PC-9 (cell line): Measurements from ENCODE around the gene ACTL8.

ENCODE experiments used
- EZH2 ChIP-seq: fragments of 200-600 bp; sonication (generic); IDR thresholded peaks from 2 replicates; pipeline ENCODE4 v1.8.0; 2017; ENCODE audit warnings: antibody characterized with exemption, low read depth
- TF ChIP-seq, protein P1 (sequence below): fragments of 200-600 bp; sonication (generic); conservative IDR thresholded peaks from 2 replicates; pipeline ENCODE4 v1.6.1; 2017; ENCODE audit warnings: mixed run types, antibody characterized with exemption, mild to moderate bottlenecking, moderate library complexity

DNA sequence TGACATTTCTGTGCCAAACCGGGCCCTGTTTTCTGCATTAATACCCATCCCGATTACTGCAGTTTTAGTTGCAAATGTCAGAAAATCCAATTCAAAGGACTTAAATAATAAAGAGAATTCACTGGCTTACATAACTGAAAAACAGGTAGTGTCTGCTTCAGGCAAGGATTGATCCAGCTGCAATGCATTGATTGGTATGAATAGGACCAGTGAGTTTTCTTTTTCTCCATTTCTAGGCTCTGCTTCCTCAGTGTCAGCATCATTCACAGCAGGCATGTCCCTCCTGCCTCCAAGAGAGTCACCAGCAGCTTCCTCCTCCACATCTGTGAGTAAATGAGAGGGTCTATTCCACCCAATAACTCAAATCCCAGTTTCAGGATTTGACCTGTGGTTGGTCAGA is 33.7 kb upstream of the ACTL8 start:
- TF ChIP-seq, protein P1, sequence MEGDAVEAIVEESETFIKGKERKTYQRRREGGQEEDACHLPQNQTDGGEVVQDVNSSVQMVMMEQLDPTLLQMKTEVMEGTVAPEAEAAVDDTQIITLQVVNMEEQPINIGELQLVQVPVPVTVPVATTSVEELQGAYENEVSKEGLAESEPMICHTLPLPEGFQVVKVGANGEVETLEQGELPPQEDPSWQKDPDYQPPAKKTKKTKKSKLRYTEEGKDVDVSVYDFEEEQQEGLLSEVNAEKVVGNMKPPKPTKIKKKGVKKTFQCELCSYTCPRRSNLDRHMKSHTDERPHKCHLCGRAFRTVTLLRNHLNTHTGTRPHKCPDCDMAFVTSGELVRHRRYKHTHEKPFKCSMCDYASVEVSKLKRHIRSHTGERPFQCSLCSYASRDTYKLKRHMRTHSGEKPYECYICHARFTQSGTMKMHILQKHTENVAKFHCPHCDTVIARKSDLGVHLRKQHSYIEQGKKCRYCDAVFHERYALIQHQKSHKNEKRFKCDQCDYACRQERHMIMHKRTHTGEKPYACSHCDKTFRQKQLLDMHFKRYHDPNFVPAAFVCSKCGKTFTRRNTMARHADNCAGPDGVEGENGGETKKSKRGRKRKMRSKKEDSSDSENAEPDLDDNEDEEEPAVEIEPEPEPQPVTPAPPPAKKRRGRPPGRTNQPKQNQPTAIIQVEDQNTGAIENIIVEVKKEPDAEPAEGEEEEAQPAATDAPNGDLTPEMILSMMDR, result no peak
- TF ChIP-seq EZH2, result no peak
